Measurements from ENCODE around the gene CHST14. TPM values are rescaled to one million over a fixed set of nuclear protein-coding genes. Genes with fewer than 3 reads are reported as not detected.

The CHST14 gene
- total RNA-seq, 1 donor = 13.4 TPM

- peaks cover 70% of the 10 kb centered on the region for H4K20me1 ChIP-seq (ENCODE audit: insufficient read depth, low read length)
- no peak for TF ChIP-seq CTCF (IDR thresholded peaks at IDR 0.05; ENCODE audit: extremely low read depth, low read depth, low read length)
- no peak overlapping the region for H3K27ac ChIP-seq (ENCODE audit: low read depth, low read length)
- no peaks in the 10 kb centered on the region for H3K9me3 ChIP-seq (ENCODE audit: low read depth, low read length)
- no peak overlapping the region for H3K4me3 ChIP-seq (ENCODE audit: insufficient read depth, low read length)
- peak; percentile 73 for DNase-seq (ENCODE audit: insufficient read length, low spot score, missing footprints)
- no peak overlapping the region for H3K4me2 ChIP-seq (ENCODE audit: insufficient read depth, low read length)
- H3K36me3 ChIP-seq (ENCODE audit: insufficient read depth, low read length) = no peaks in the 10 kb centered on the region
- peaks cover 65% of the 10 kb centered on the region for H3K79me2 ChIP-seq (ENCODE audit: insufficient read depth, low read length)
- H2AFZ ChIP-seq (ENCODE audit: low read length) = no peak overlapping the region
- H3K4me1 ChIP-seq (ENCODE audit: insufficient read depth, low read length) = peaks cover 7% of the 10 kb centered on the region
- no peaks in the 10 kb centered on the region for H3K27me3 ChIP-seq (ENCODE audit: insufficient read depth, low read length)
These were observed 25.3 kb upstream of the CHST14 start for GRCh38 chr15:40445421-40445922.

- Histone ChIP-seq H4K20me1 (ENCODE audit: insufficient read depth, low read length) (peaks cover 72% of the 10 kb centered on the region), H3K36me3 (ENCODE audit: insufficient read depth, low read length) (no peaks in the 10 kb centered on the region), H3K27ac (ENCODE audit: low read depth, low read length) (no peak overlapping the region), H2AFZ (ENCODE audit: low read length) (no peak overlapping the region), H3K4me1 (ENCODE audit: insufficient read depth, low read length) (peaks cover 7% of the 10 kb centered on the region), H3K27me3 (ENCODE audit: insufficient read depth, low read length) (no peaks in the 10 kb centered on the region), H3K79me2 (ENCODE audit: insufficient read depth, low read length) (peaks cover 69% of the 10 kb centered on the region), H3K4me3 (ENCODE audit: insufficient read depth, low read length) (no peak overlapping the region), H3K9me3 (ENCODE audit: low read depth, low read length) (no peaks in the 10 kb centered on the region), H3K4me2 (ENCODE audit: insufficient read depth, low read length) (no peak overlapping the region)
- DNase-seq (ENCODE audit: insufficient read length, low spot score, missing footprints) = peak; percentile 51
- TF ChIP-seq CTCF (IDR thresholded peaks at IDR 0.05; ENCODE audit: extremely low read depth, low read depth, low read length) = no peak
These were observed 24.6 kb upstream of the CHST14 start for GRCh38 chr15:40446144-40446543.

- H3K36me3 ChIP-seq (ENCODE audit: insufficient read depth, low read length) = no peaks in the 10 kb centered on the region
- peaks cover 7% of the 10 kb centered on the region for H3K4me1 ChIP-seq (ENCODE audit: insufficient read depth, low read length)
- H3K27me3 ChIP-seq (ENCODE audit: insufficient read depth, low read length) = no peaks in the 10 kb centered on the region
- no peak for DNase-seq (ENCODE audit: insufficient read length, low spot score, missing footprints)
- H3K79me2 ChIP-seq (ENCODE audit: insufficient read depth, low read length) = peaks cover 71% of the 10 kb centered on the region
- no peak overlapping the region for H3K4me2 ChIP-seq (ENCODE audit: insufficient read depth, low read length)
- H2AFZ ChIP-seq (ENCODE audit: low read length) = no peak overlapping the region
- peaks cover 81% of the 10 kb centered on the region for H4K20me1 ChIP-seq (ENCODE audit: insufficient read depth, low read length)
- H3K4me3 ChIP-seq (ENCODE audit: insufficient read depth, low read length) = no peak overlapping the region
- no peak for TF ChIP-seq CTCF (IDR thresholded peaks at IDR 0.05; ENCODE audit: extremely low read depth, low read depth, low read length)
- H3K27ac ChIP-seq (ENCODE audit: low read depth, low read length) = no peak overlapping the region
- H3K9me3 ChIP-seq (ENCODE audit: low read depth, low read length) = no peaks in the 10 kb centered on the region
These were observed 22.4 kb upstream of the CHST14 start for GRCh38 chr15:40448354-40448753.

- H3K9me3 ChIP-seq (ENCODE audit: low read depth, low read length) = no peaks in the 10 kb centered on the region
- no peaks in the 10 kb centered on the region for H3K27me3 ChIP-seq (ENCODE audit: insufficient read depth, low read length)
- H3K79me2 ChIP-seq (ENCODE audit: insufficient read depth, low read length) = peaks cover 62% of the 10 kb centered on the region
- no peaks in the 10 kb centered on the region for H3K36me3 ChIP-seq (ENCODE audit: insufficient read depth, low read length)
- no peak overlapping the region for H3K4me3 ChIP-seq (ENCODE audit: insufficient read depth, low read length)
- H4K20me1 ChIP-seq (ENCODE audit: insufficient read depth, low read length) = peaks cover 78% of the 10 kb centered on the region
- H3K4me1 ChIP-seq (ENCODE audit: insufficient read depth, low read length) = peaks cover 7% of the 10 kb centered on the region
- H3K27ac ChIP-seq (ENCODE audit: low read depth, low read length) = no peak overlapping the region
- DNase-seq (ENCODE audit: insufficient read length, low spot score, missing footprints) = peak; percentile 81
- TF ChIP-seq CTCF (IDR thresholded peaks at IDR 0.05; ENCODE audit: extremely low read depth, low read depth, low read length) = no peak
- H2AFZ ChIP-seq (ENCODE audit: low read length) = no peak overlapping the region
- no peak overlapping the region for H3K4me2 ChIP-seq (ENCODE audit: insufficient read depth, low read length)
These were observed 21.5 kb upstream of the CHST14 start for GRCh38 chr15:40449275-40449674.
